ENCODE results near the gene MTFR1L. TPM values are rescaled to one million over a fixed set of nuclear protein-coding genes. Genes with fewer than 3 reads are reported as not detected.

The MTFR1L gene
- polyA plus RNA-seq, 1 experiment = 93.7 TPM

DNA sequence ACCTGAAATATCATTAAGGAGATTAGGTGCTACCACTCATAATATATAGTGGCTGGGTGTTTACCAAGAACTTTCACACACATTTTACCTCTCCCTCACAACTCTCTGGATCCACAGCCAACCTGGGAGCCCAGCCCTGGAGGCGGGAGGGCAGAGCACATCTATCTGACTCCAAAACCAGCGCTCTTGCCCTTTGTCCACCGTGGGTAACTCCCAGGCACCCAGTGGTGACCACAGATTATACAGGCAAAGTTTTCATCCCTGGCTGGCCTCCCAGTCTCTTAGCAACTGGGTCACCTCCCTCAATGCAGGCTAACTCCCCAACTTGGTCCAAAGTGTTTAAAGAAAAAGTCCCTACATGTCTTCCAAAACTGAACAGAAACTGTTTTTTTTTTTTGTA lies 53.4 kb downstream of the MTFR1L start:
- TF ChIP-seq CTCF (IDR thresholded peaks at IDR 0.05; ENCODE audit: insufficient read depth, low read depth, low read length) = no peak
- POLR2A ChIA-PET = no interaction called here
- Histone ChIP-seq H3K27me3 (ENCODE audit: control insufficient read depth, insufficient read depth, low read length) (no peaks in the 10 kb centered on the region), H3K4me3 (ENCODE audit: low read depth, low read length) (no peak overlapping the region), H3K36me3 (ENCODE audit: control insufficient read depth, insufficient read depth, low read length) (peaks cover 6% of the 10 kb centered on the region; the same call in 1 of the 2 replicates)
- CTCF ChIA-PET = no interaction called here
- no peak for DNase-seq (ENCODE audit: low read depth)

DNA sequence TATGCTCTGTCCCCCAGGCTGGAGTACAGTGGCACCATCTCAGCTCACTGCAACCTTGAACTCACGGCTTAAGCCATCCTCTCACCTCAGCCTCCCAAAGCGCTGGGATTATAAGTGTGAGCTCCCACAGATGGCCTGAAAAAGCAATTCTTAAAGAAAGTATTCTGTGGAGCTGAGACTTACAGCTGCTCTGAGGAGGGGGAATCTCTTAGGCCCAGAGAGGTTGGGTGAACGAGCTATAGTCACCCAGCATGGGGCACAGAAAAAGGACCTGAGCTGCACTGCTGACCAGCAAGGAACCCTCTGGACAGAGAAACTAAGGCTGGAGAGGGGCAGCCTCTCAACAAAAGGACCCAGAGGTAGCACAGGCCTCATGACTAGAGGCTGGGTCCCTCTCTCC lies 54.5 kb downstream of the MTFR1L start:
- Histone ChIP-seq H3K36me3 (ENCODE audit: control insufficient read depth, insufficient read depth, low read length) (peaks cover 6% of the 10 kb centered on the region; the same call in 1 of the 2 replicates), H3K27me3 (ENCODE audit: control insufficient read depth, insufficient read depth, low read length) (no peaks in the 10 kb centered on the region), H3K4me3 (ENCODE audit: low read depth, low read length) (peak overlapping the region; percentile 70)
- DNase-seq (ENCODE audit: low read depth) = no peak
- ChIA-PET CTCF (interaction anchor here (0.8 to 2.6 kb wide), 4 partner anchors 16 to 125 kb away, joined by 3 to 12 read pairs (median 6); no protein-coding TSS in a partner anchor), POLR2A (no interaction called here)
- no peak for TF ChIP-seq CTCF (IDR thresholded peaks at IDR 0.05; ENCODE audit: insufficient read depth, low read depth, low read length)

- Histone ChIP-seq H3K36me3 (ENCODE audit: control insufficient read depth, insufficient read depth, low read length) (peaks cover 5% of the 10 kb centered on the region; the same call in 1 of the 2 replicates), H3K4me3 (ENCODE audit: low read depth, low read length) (peak overlapping the region; percentile 70), H3K27me3 (ENCODE audit: control insufficient read depth, insufficient read depth, low read length) (no peaks in the 10 kb centered on the region)
- DNase-seq (ENCODE audit: low read depth) = no peak
- ChIA-PET CTCF (interaction anchor here (0.8 to 2.6 kb wide), 5 partner anchors 15 to 125 kb away, joined by 3 to 12 read pairs (median 4); no protein-coding TSS in a partner anchor), POLR2A (no interaction called here)
- TF ChIP-seq CTCF (IDR thresholded peaks at IDR 0.05; ENCODE audit: insufficient read depth, low read depth, low read length) = no peak
These were observed 54.9 kb downstream of the MTFR1L start for GRCh38 chr1:25874635-25875153.

DNA sequence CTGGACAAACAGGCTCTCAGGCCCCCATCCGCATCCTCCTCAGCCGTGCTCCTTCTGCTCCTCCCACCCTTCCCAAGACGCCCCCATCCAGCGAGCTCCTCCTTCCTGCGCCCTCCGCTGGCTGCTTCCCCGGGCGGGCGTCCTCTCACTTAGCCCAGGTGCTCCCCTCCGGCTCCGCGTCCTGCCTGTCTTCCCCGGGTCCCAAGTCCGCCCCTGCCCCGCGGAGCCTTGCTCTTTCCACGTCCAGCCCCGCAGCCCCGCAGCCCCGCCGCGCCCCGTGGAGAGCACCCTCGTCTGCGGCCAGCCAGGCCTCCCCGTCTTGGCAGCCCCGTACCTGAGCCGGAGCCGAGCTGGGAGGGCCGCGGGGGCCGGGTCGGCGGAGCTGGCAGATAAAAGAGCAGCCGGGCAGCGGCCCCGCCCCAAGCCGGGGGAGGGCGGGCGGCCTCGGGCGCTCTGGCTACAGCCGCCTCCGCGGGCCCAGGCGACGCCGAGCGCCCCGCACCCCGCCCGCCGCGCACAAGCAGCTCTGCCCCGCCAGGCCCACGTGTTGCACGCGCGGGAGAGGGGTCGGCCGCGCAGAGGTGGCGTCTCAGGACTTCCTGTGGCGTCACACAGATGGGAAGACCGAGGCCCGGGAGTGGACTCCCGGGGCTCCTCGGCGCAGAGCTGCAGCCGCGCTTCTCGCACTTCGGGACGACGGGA lies 55.6 kb downstream of the MTFR1L start, which contains the start of gene PAQR7:
Gene PAQR7, minus strand, starts transcription at position 555 of the 702 bp plus-strand sequence. CDS start 11,869 bp downstream, outside the sequence.
- Histone ChIP-seq H3K36me3 (ENCODE audit: control insufficient read depth, insufficient read depth, low read length) (peaks cover 3% of the 10 kb centered on the region; the same call in 1 of the 2 replicates), H3K27me3 (ENCODE audit: control insufficient read depth, insufficient read depth, low read length) (no peaks in the 10 kb centered on the region), H3K4me3 (ENCODE audit: low read depth, low read length) (peak within 1 kb of the TSS; percentile 70)
- CTCF ChIA-PET = interaction anchor here (0.8 to 2.6 kb wide), 9 partner anchors 9 to 124 kb away, joined by 3 to 12 read pairs (median 3); no protein-coding TSS in a partner anchor
- DNase-seq (ENCODE audit: low read depth) = no peak
- no peak for TF ChIP-seq CTCF (IDR thresholded peaks at IDR 0.05; ENCODE audit: insufficient read depth, low read depth, low read length)
- POLR2A ChIA-PET = interaction anchor here (0.5 kb wide), 1 partner anchor 526 kb away, joined by 5 read pairs; no protein-coding TSS in a partner anchor

All from BJ (cell line).